ENCODE data around the gene DCBLD1.

DNA sequence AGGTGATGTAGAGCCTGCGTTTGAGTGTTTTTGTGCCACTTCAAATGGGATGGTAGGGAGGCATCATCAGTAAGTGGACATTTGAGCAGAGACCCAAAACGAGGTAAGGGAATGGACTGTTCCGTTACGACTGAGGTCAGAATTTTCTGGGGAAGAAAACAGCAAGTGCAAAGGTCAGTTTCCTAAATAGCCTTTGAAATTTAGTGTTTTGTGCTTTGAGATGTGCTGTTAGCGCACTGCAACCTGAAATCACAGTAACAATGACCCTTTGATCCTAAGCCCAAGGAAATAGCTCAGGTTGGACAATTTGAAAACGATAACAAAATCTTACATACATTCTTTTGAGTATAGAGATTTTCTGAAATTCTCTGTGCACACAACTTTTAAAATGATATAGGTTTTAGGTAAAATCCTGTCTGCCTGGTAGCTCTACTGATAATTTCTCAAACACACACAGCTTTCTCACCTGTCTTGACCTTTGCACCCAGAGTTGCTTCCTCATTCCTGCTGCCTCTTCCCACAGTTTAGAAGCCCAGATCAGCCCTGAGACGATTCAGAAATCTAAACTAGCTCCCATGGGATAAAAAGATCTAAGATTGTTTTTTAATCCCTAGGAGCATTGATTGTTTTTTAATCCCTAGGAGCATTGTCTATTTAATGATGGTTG, 22.1 kb downstream of the DCBLD1 start:
- no peak for TF ChIP-seq CTCF (IDR thresholded peaks at IDR 0.05)
- no peak for TF ChIP-seq EZH2 (IDR thresholded peaks at IDR 0.05)
- TF ChIP-seq EZH2phosphoT487 (IDR thresholded peaks at IDR 0.05), result no peak

Data from neural progenitor cell (in vitro differentiated cells).